Nephron progenitor cell (in vitro differentiated cells): ENCODE measurements around the gene FGGY.
A peak's percentile ranks its signal among the peaks of the same experiment; 100 is the strongest.
"Not testable (repeated sequence)": the region's sequence is repeated elsewhere in the genome, so short reads cannot be mapped to it uniquely, and the experiment has no call there.

ENCODE experiments used
- DNase-seq: peaks from one replicate; pipeline ENCODE4 v3.0.0; 2021
- H3K27ac Mint-ChIP-seq: 2 replicates; pipeline ENCODE4 v1.8.0; 2021; ENCODE audit warnings: mild to moderate bottlenecking, moderate library complexity, mixed read lengths
- H3K27me3 Mint-ChIP-seq: 2 replicates; pipeline ENCODE4 v1.8.0; 2021; ENCODE audit warnings: mild to moderate bottlenecking, low read depth, mixed read lengths; ENCODE audit not compliant: poor library complexity
- H3K36me3 Mint-ChIP-seq: 2 replicates; pipeline ENCODE4 v1.8.0; 2021; ENCODE audit warnings: low read depth, mixed read lengths
- H3K4me1 Mint-ChIP-seq: 2 replicates; pipeline ENCODE4 v1.8.0; 2021; ENCODE audit warnings: mixed read lengths
- H3K4me3 Mint-ChIP-seq: 2 replicates; pipeline ENCODE4 v1.8.0; 2021; ENCODE audit warnings: mild to moderate bottlenecking, moderate library complexity, mixed read lengths
- H3K9me3 Mint-ChIP-seq: 2 replicates; pipeline ENCODE4 v1.8.0; 2021; ENCODE audit warnings: mild to moderate bottlenecking, moderate library complexity, mixed read lengths
- TF ChIP-seq, protein P1 (sequence below): fragments of 200-600 bp; sonication (generic); IDR thresholded peaks from 2 replicates; pipeline ENCODE4 v1.5.0; 2021; ENCODE audit warnings: antibody characterized with exemption

Gene FGGY

DNA sequence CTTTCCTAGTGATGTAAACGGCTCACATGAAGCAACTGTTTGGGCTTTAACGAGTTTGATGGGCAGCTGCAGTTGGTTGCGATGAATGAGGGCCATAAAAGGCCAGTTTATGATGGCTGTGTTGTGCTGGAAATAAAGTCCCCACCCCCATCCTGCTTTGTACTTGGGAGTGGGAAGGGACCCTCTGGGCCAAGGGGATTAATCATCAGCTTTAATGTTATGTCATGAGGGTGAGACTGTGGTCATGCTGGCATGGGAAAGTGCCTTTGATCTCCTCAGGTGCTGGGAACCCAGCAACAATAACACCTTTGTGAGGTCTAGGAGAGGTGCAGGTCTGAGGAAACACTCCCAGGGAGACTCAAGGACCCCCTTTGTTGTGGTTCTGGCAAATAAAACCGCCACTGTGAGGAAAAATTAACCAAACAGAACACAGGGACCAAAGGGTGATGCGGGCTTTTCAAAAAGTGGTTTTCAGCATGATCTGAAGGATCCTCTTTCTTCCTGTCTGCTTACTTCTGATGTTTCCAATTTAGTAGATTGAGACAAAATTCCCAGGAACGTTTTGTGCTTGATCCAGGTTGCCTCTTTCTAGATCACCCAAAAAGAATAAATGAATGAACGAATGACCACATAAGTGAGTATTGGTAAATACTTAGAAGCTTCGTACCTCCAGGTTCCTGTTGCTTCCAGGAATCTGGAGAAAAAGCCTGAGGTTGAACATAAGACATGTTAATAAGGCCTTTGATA, 260.1 kb downstream of the FGGY start:
- Mint-ChIP-seq H3K4me3 (no peak overlapping the region), H3K4me1 (peaks cover 62% of the 10 kb centered on the region), H3K36me3 (peaks cover 47% of the 10 kb centered on the region), H3K9me3 (peaks cover 51% of the 10 kb centered on the region), H3K27ac (peak overlapping the region; percentile 79), H3K27me3 (no peaks in the 10 kb centered on the region)
- TF ChIP-seq, protein P1, sequence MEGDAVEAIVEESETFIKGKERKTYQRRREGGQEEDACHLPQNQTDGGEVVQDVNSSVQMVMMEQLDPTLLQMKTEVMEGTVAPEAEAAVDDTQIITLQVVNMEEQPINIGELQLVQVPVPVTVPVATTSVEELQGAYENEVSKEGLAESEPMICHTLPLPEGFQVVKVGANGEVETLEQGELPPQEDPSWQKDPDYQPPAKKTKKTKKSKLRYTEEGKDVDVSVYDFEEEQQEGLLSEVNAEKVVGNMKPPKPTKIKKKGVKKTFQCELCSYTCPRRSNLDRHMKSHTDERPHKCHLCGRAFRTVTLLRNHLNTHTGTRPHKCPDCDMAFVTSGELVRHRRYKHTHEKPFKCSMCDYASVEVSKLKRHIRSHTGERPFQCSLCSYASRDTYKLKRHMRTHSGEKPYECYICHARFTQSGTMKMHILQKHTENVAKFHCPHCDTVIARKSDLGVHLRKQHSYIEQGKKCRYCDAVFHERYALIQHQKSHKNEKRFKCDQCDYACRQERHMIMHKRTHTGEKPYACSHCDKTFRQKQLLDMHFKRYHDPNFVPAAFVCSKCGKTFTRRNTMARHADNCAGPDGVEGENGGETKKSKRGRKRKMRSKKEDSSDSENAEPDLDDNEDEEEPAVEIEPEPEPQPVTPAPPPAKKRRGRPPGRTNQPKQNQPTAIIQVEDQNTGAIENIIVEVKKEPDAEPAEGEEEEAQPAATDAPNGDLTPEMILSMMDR: no peak
- DNase-seq: peak; percentile 16

DNA sequence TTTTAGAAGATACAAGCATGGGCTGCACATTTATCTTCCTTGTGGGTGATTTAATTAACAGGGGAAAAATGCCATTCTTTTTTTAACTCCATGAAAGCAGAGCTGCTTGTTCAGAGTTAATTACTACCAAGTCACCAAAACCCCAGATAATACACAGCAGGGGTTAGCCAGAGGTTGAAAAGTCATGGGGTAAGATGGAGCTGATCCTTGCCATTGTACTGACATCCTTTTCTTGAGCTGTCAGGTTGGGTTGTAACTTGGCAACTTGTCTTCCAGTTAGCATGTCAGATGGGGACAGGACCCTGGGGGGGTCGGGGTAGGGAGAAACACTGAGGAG, 260.6 kb downstream of the FGGY start:
- peak overlapping the region; percentile 94 for H3K27ac Mint-ChIP-seq
- no peak overlapping the region for H3K4me3 Mint-ChIP-seq
- H3K27me3 Mint-ChIP-seq: no peaks in the 10 kb centered on the region
- TF ChIP-seq, protein P1: no peak
- H3K36me3 Mint-ChIP-seq: peaks cover 48% of the 10 kb centered on the region
- DNase-seq: no peak
- peaks cover 52% of the 10 kb centered on the region for H3K9me3 Mint-ChIP-seq
- H3K4me1 Mint-ChIP-seq: peaks cover 57% of the 10 kb centered on the region

DNA sequence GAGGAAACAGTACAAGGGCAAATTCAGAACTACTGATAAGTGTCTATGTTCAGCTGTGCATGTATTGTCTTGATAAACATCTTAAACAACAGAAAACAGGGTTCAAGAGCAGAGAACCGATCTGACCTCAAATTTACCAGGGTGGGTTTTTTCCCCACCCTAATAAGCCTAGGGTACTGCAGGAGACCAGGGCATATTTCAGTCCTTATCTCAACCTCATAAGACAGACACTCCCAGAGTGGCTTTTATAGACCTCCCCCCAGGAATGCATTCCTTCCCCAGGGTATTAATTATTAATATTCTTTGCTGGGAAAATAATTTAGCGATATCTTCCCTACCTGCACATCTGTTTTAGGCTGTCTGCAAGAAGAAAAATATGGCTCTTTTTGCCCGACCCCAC, 261.7 kb downstream of the FGGY start:
- DNase-seq, H3K4me3 Mint-ChIP-seq, H3K27me3 Mint-ChIP-seq, H3K27ac Mint-ChIP-seq: not testable (repeated sequence)
- Mint-ChIP-seq H3K36me3 (peaks cover 59% of the 10 kb centered on the region), H3K4me1 (peaks cover 46% of the 10 kb centered on the region), H3K9me3 (peaks cover 62% of the 10 kb centered on the region)

DNA sequence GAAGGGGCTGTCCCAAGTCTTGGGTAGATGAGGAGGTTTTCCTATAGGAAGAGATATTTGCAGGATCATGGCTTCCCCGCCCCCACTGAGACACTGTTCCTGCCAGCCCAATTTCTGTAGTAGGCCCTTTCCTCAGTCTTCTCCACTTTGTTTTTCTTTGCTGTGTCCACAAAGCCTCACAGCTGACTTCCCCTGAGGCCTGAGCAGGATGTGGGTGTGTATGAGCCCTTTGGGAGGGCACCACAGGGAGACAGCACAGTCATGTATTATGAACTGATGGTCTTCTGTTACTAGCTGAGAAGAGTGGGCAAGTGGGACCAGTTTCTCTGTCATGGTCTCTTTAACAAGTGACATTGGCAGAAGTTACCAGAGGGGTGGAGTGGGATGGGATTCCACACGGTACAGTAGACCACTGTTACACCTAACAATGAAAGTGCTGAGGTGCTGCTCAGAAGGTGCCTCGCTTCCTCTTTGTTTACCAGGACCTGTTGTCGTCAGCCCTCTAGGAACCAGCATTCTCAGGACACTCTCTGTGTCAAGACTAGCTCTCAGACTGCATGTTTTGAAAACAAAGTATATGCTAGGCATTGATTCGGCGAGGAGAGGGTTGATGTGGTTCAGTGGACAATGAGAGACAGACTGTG, 264.0 kb downstream of the FGGY start:
- TF ChIP-seq, protein P1: no peak
- H3K27ac Mint-ChIP-seq: no peak overlapping the region
- no peak overlapping the region for H3K4me3 Mint-ChIP-seq
- H3K36me3 Mint-ChIP-seq: peaks cover 59% of the 10 kb centered on the region
- peaks cover 30% of the 10 kb centered on the region for H3K4me1 Mint-ChIP-seq
- H3K27me3 Mint-ChIP-seq: no peaks in the 10 kb centered on the region
- DNase-seq: no peak
- H3K9me3 Mint-ChIP-seq: peaks cover 71% of the 10 kb centered on the region

DNA sequence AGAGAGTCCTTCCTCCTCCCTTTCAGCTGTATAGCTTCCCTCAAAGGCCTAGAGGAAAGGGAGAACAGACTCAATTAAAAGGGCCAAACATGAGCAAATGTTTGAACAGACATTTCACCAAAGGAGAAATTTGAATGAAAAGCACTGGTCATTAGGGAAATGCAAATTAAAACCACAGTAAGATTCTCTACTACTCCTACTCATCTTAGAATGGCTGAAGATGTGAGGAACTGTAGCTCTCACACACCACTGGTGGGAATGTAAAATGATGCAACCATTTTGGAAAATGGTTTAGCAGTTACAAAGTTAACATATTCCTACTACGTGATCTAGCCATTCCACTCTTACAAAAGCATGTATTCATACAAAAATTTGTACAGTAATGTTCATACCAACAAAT, 264.9 kb downstream of the FGGY start:
- TF ChIP-seq, protein P1: no peak
- Mint-ChIP-seq H3K27ac (no peak overlapping the region), H3K9me3 (peaks cover 68% of the 10 kb centered on the region), H3K36me3 (peaks cover 54% of the 10 kb centered on the region), H3K4me3 (no peak overlapping the region), H3K27me3 (no peaks in the 10 kb centered on the region), H3K4me1 (peaks cover 23% of the 10 kb centered on the region)
- no peak for DNase-seq

DNA sequence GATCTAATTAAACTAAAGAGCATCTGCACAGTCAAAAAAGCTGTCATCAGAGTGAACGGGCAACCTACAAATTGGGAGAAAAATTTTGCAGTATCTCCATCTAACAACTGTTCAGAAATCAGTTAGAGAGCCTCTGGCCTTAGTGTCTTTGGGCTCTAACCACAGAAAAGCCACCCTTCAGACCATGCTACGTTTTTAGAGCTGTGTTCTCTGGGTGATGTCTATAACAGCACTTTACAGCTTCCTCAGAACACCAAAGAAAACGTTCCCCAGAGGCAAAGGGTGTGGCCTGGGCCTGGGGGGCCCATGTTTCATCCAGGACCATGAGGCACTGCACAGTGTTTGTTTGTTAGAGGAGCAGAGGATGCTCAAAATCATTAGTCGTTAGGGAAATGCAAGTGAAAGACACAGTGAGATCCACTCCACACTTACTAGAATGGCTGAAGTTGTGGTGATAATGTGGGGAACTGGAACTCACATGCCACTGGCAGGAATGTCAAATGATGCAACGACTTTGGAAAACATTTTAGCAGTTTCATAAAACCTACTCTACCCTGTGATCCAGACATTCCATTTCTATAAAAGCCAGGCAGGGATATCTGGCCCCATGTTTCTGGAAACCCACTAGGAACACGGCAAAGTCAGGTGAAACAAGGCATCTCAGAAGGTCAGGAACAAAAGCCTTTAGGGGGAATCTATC, 267.4 kb downstream of the FGGY start:
- DNase-seq: no peak
- peaks cover 42% of the 10 kb centered on the region for H3K9me3 Mint-ChIP-seq
- TF ChIP-seq, protein P1: no peak

More for the DNA sequence above, 267.4 kb downstream of the FGGY start:
- no peak overlapping the region for H3K4me3 Mint-ChIP-seq
- no peak overlapping the region for H3K27ac Mint-ChIP-seq
- peaks cover 29% of the 10 kb centered on the region for H3K36me3 Mint-ChIP-seq
- H3K27me3 Mint-ChIP-seq: no peaks in the 10 kb centered on the region
- H3K4me1 Mint-ChIP-seq: peaks cover 13% of the 10 kb centered on the region
